Lower leg skin (tissue), 3 donors: ENCODE data around the gene ASAH2B.
"Not testable (repeated sequence)": the region's sequence is repeated elsewhere in the genome, so short reads cannot be mapped to it uniquely, and the experiment has no call there.

Experiments
- CTCF ChIP-seq, 3 donors: fragments of 450-650 bp; IDR thresholded peaks; one replicate each; pipeline ENCODE4 v1.5.1; 2016; ENCODE audit warnings: antibody characterized with exemption in 3 of 3, mild to moderate bottlenecking in 3 of 3, moderate library complexity in 2 of 3
- POLR2A ChIP-seq, 2 donors: fragments of 450-650 bp; IDR thresholded peaks; one replicate each; pipeline ENCODE4 v1.6.1; 2016 to 2017; ENCODE audit warnings: antibody characterized with exemption in 2 of 2, mild to moderate bottlenecking in 1 of 2, moderate library complexity in 1 of 2

DNA sequence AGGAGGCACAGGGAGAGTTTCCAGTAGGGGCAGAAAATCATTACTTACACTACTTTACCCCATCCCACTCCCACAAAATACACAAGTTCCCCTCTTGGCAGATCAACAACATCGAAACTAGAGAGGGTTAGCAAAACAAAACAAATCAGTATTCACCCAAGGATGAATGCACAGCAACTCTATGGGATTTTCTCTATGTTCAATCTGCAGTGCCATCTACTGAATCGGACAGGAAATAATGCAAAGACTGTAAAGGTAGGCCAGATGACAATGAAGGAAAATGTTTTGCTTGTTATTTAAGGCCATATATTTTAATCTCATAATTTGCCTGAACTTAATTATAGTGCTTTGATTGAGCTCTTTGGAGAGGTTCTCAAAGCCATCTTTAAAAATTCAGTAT lies 35.1 kb downstream of the ASAH2B start:
- not testable (repeated sequence) for TF ChIP-seq POLR2A, CTCF (IDR thresholded peaks at IDR 0.05)
